ENCODE results near the gene LAX1. TPM values are rescaled to one million over a fixed set of nuclear protein-coding genes. Genes with fewer than 3 reads are reported as not detected.
A peak's percentile ranks its signal among the peaks of the same experiment; 100 is the strongest.
"Not testable (repeated sequence)": the region's sequence is repeated elsewhere in the genome, so short reads cannot be mapped to it uniquely, and the experiment has no call there.

Gene LAX1
- total RNA-seq, 1 donor from 2014 or later = not detected

GRCh38 chr1:203746281-203746680 is 18.7 kb upstream of the LAX1 start:
- no peak for DNase-seq (ENCODE audit: low spot score)
- Mint-ChIP-seq H3K27ac (ENCODE audit: unreplicated experiment) (no peak overlapping the region), H3K9me3 (ENCODE audit: unreplicated experiment) (no peaks in the 10 kb centered on the region), H3K4me3 (ENCODE audit: unreplicated experiment) (peak overlapping the region; percentile 28), H3K36me3 (ENCODE audit: low read depth, unreplicated experiment) (peaks cover 5% of the 10 kb centered on the region), H3K4me1 (ENCODE audit: unreplicated experiment) (peaks cover 30% of the 10 kb centered on the region), H3K27me3 (ENCODE audit: unreplicated experiment) (peaks cover 7% of the 10 kb centered on the region)
- no peak for TF ChIP-seq CTCF (IDR thresholded peaks at IDR 0.05; ENCODE audit: unreplicated experiment)

- H3K9me3 Mint-ChIP-seq (ENCODE audit: unreplicated experiment) = no peaks in the 10 kb centered on the region
- no peak for DNase-seq (ENCODE audit: low spot score)
- H3K4me3 Mint-ChIP-seq (ENCODE audit: unreplicated experiment) = no peak overlapping the region
- H3K36me3 Mint-ChIP-seq (ENCODE audit: low read depth, unreplicated experiment) = peaks cover 4% of the 10 kb centered on the region
- no peaks in the 10 kb centered on the region for H3K4me1 Mint-ChIP-seq (ENCODE audit: unreplicated experiment)
- TF ChIP-seq CTCF (IDR thresholded peaks at IDR 0.05; ENCODE audit: unreplicated experiment) = no peak
- H3K27ac Mint-ChIP-seq (ENCODE audit: unreplicated experiment) = no peak overlapping the region
- peaks cover 2% of the 10 kb centered on the region for H3K27me3 Mint-ChIP-seq (ENCODE audit: unreplicated experiment)
These were observed 13.9 kb upstream of the LAX1 start for GRCh38 chr1:203751051-203751450.

GRCh38 chr1:203751618-203752361 is 13.2 kb upstream of the LAX1 start:
- not testable (repeated sequence) for H3K4me1 Mint-ChIP-seq (ENCODE audit: unreplicated experiment); DNase-seq (ENCODE audit: low spot score); H3K27me3 Mint-ChIP-seq (ENCODE audit: unreplicated experiment); H3K27ac Mint-ChIP-seq (ENCODE audit: unreplicated experiment); H3K36me3 Mint-ChIP-seq (ENCODE audit: low read depth, unreplicated experiment); H3K9me3 Mint-ChIP-seq (ENCODE audit: unreplicated experiment); H3K4me3 Mint-ChIP-seq (ENCODE audit: unreplicated experiment)

- Mint-ChIP-seq H3K4me3 (ENCODE audit: unreplicated experiment) (no peak overlapping the region), H3K4me1 (ENCODE audit: unreplicated experiment) (no peaks in the 10 kb centered on the region), H3K9me3 (ENCODE audit: unreplicated experiment) (no peaks in the 10 kb centered on the region), H3K27ac (ENCODE audit: unreplicated experiment) (peak overlapping the region; percentile 87), H3K27me3 (ENCODE audit: unreplicated experiment) (no peaks in the 10 kb centered on the region), H3K36me3 (ENCODE audit: low read depth, unreplicated experiment) (no peaks in the 10 kb centered on the region)
- TF ChIP-seq CTCF (IDR thresholded peaks at IDR 0.05; ENCODE audit: unreplicated experiment) = no peak
- DNase-seq (ENCODE audit: low spot score) = no peak
These were observed 10.5 kb upstream of the LAX1 start for GRCh38 chr1:203754455-203754864.

GRCh38 chr1:203756036-203756435 is 8.9 kb upstream of the LAX1 start:
- H3K27me3 Mint-ChIP-seq (ENCODE audit: unreplicated experiment) = no peaks in the 10 kb centered on the region
- TF ChIP-seq CTCF (IDR thresholded peaks at IDR 0.05; ENCODE audit: unreplicated experiment) = no peak
- H3K4me3 Mint-ChIP-seq (ENCODE audit: unreplicated experiment) = no peak overlapping the region
- DNase-seq (ENCODE audit: low spot score) = no peak
- no peaks in the 10 kb centered on the region for H3K9me3 Mint-ChIP-seq (ENCODE audit: unreplicated experiment)
- no peaks in the 10 kb centered on the region for H3K4me1 Mint-ChIP-seq (ENCODE audit: unreplicated experiment)
- no peak overlapping the region for H3K27ac Mint-ChIP-seq (ENCODE audit: unreplicated experiment)
- no peaks in the 10 kb centered on the region for H3K36me3 Mint-ChIP-seq (ENCODE audit: low read depth, unreplicated experiment)

GRCh38 chr1:203758749-203759148 is 6.2 kb upstream of the LAX1 start:
- H3K27ac Mint-ChIP-seq (ENCODE audit: unreplicated experiment); DNase-seq (ENCODE audit: low spot score); H3K36me3 Mint-ChIP-seq (ENCODE audit: low read depth, unreplicated experiment); H3K27me3 Mint-ChIP-seq (ENCODE audit: unreplicated experiment); H3K9me3 Mint-ChIP-seq (ENCODE audit: unreplicated experiment); H3K4me1 Mint-ChIP-seq (ENCODE audit: unreplicated experiment); H3K4me3 Mint-ChIP-seq (ENCODE audit: unreplicated experiment): not testable (repeated sequence)

Measured in endothelial cell (in vitro differentiated cells).